MM.1S (cell line): ENCODE measurements around the gene POC5.

Experiments used
- DNase-seq: peaks from one replicate; pipeline ENCODE4 v3.0.0-alpha.2; 2015
- H2AFZ ChIP-seq: fragments of 300-600 bp; sonication (generic); 2 replicates; pipeline ENCODE4 v1.6.0; 2016; ENCODE audit warnings: antibody characterized with exemption, low read length
- H3F3A ChIP-seq: fragments of 300-600 bp; sonication (generic); 2 replicates; pipeline ENCODE4 v1.6.1; 2016; ENCODE audit warnings: mild to moderate bottlenecking, antibody characterized with exemption, low read length, moderate library complexity, mixed read lengths; ENCODE audit not compliant: insufficient read depth
- H3K27ac ChIP-seq: fragments of 300-600 bp; sonication (generic); 2 replicates; pipeline ENCODE4 v1.5.1; 2016; ENCODE audit warnings: mild to moderate bottlenecking, low read length
- H3K27me3 ChIP-seq: fragments of 300-600 bp; sonication (generic); replicated peaks from 2 replicates; pipeline ENCODE4 v1.6.0; 2016; ENCODE audit warnings: low read length; ENCODE audit not compliant: insufficient read depth
- H3K36me3 ChIP-seq: fragments of 300-600 bp; sonication (generic); replicated peaks from 2 replicates; pipeline ENCODE4 v1.6.1; 2016; ENCODE audit warnings: mild to moderate bottlenecking, low read length, mixed read lengths; ENCODE audit not compliant: insufficient read depth
- H3K4me1 ChIP-seq: fragments of 300-600 bp; sonication (generic); 2 replicates; pipeline ENCODE4 v1.6.1; 2016; ENCODE audit warnings: low read length, mixed read lengths
- H3K4me2 ChIP-seq: fragments of 300-600 bp; sonication (generic); 2 replicates; pipeline ENCODE4 v1.6.0; 2016; ENCODE audit warnings: low read depth, low read length
- H3K4me3 ChIP-seq: fragments of 300-600 bp; sonication (generic); 2 replicates; pipeline ENCODE4 v1.5.1; 2016; ENCODE audit warnings: low read length, mixed read lengths
- H3K79me2 ChIP-seq: fragments of 300-600 bp; sonication (generic); 2 replicates; pipeline ENCODE4 v1.6.1; 2016; ENCODE audit warnings: mixed run types, low read length, mixed read lengths
- H3K9ac ChIP-seq: fragments of 300-600 bp; sonication (generic); 2 replicates; pipeline ENCODE4 v1.6.1; 2016; ENCODE audit warnings: low read length, mixed read lengths
- H3K9me2 ChIP-seq: fragments of 300-600 bp; sonication (generic); replicated peaks from 2 replicates; pipeline ENCODE4 v1.6.1; 2016; ENCODE audit warnings: mild to moderate bottlenecking, low read length, mixed read lengths; ENCODE audit not compliant: insufficient read depth
- H3K9me3 ChIP-seq: fragments of 300-600 bp; sonication (generic); replicated peaks from 2 replicates; pipeline ENCODE4 v1.6.1; 2016; ENCODE audit warnings: mild to moderate bottlenecking, low read length, mixed read lengths; ENCODE audit not compliant: insufficient read depth
- H4K20me1 ChIP-seq: fragments of 300-600 bp; sonication (generic); 2 replicates; pipeline ENCODE4 v1.6.1; 2016; ENCODE audit warnings: mild to moderate bottlenecking, low read length, moderate library complexity, mixed read lengths; ENCODE audit not compliant: insufficient read depth
- EZH2 ChIP-seq: fragments of 300-600 bp; sonication (generic); optimal IDR thresholded peaks from 2 replicates; pipeline ENCODE3; 2017; ENCODE audit warnings: low read depth, mild to moderate bottlenecking, antibody characterized with exemption, low read length, mixed read lengths
- EZH2phosphoT487 ChIP-seq: fragments of 300-600 bp; sonication (generic); IDR thresholded peaks from 2 replicates; pipeline ENCODE4 v1.6.1; 2018; ENCODE audit warnings: antibody characterized with exemption, low read length
- TF ChIP-seq, protein P1 (sequence below): fragments of 300-600 bp; sonication (generic); IDR thresholded peaks from 2 replicates; pipeline ENCODE4 v1.5.1; 2016; ENCODE audit warnings: antibody characterized with exemption, low read length, mixed read lengths

Gene POC5

DNA sequence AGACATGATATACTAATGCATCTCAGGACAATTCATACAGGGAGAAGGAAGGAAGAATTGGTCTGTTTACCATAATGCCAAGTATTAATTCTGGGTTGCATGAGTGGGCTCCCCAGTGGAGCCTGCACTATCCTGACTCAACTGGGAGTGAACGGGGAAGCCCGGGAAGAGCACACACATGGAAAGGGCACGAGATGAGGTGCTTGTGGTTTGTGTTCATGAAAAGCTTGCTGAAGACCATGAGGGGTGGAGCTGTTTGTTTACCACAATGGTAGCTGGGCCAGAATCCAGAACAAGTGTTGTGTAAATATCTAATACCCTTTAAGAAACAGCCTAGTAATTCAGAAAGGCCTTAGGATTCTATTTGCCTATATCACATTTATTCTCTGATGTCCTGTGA is 44.6 kb downstream of the POC5 start:
- Histone ChIP-seq H3K4me1 (no peaks in the 10 kb centered on the region), H4K20me1 (no peaks in the 10 kb centered on the region), H3K9me2 (no peaks in the 10 kb centered on the region), H3K27me3 (no peaks in the 10 kb centered on the region), H3K36me3 (no peaks in the 10 kb centered on the region; the same call in 1 of the 2 replicates), H3K79me2 (no peaks in the 10 kb centered on the region), H2AFZ (no peak overlapping the region), H3F3A (no peaks in the 10 kb centered on the region), H3K4me3 (no peak overlapping the region), H3K9ac (no peak overlapping the region), H3K4me2 (no peak overlapping the region), H3K9me3 (no peaks in the 10 kb centered on the region), H3K27ac (no peak overlapping the region)
- no peak for DNase-seq
- TF ChIP-seq, protein P1, sequence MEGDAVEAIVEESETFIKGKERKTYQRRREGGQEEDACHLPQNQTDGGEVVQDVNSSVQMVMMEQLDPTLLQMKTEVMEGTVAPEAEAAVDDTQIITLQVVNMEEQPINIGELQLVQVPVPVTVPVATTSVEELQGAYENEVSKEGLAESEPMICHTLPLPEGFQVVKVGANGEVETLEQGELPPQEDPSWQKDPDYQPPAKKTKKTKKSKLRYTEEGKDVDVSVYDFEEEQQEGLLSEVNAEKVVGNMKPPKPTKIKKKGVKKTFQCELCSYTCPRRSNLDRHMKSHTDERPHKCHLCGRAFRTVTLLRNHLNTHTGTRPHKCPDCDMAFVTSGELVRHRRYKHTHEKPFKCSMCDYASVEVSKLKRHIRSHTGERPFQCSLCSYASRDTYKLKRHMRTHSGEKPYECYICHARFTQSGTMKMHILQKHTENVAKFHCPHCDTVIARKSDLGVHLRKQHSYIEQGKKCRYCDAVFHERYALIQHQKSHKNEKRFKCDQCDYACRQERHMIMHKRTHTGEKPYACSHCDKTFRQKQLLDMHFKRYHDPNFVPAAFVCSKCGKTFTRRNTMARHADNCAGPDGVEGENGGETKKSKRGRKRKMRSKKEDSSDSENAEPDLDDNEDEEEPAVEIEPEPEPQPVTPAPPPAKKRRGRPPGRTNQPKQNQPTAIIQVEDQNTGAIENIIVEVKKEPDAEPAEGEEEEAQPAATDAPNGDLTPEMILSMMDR, result no peak
- no peak for TF ChIP-seq EZH2phosphoT487
- no peak for TF ChIP-seq EZH2

- Histone ChIP-seq H3K27me3 (no peaks in the 10 kb centered on the region), H3K79me2 (no peaks in the 10 kb centered on the region), H3K9me2 (no peaks in the 10 kb centered on the region), H4K20me1 (no peaks in the 10 kb centered on the region), H3K27ac (no peak overlapping the region), H3K4me1 (no peaks in the 10 kb centered on the region), H2AFZ (no peak overlapping the region), H3K4me3 (no peak overlapping the region), H3K9me3 (no peaks in the 10 kb centered on the region), H3K9ac (no peak overlapping the region), H3F3A (no peaks in the 10 kb centered on the region), H3K36me3 (no peaks in the 10 kb centered on the region; the same call in 1 of the 2 replicates), H3K4me2 (no peak overlapping the region)
- TF ChIP-seq EZH2 (no peak), EZH2phosphoT487 (no peak)
- TF ChIP-seq, protein P1, result no peak
- no peak for DNase-seq
Measured at GRCh38 chr5:75671506-75671905, 45.7 kb downstream of the POC5 start.

DNA sequence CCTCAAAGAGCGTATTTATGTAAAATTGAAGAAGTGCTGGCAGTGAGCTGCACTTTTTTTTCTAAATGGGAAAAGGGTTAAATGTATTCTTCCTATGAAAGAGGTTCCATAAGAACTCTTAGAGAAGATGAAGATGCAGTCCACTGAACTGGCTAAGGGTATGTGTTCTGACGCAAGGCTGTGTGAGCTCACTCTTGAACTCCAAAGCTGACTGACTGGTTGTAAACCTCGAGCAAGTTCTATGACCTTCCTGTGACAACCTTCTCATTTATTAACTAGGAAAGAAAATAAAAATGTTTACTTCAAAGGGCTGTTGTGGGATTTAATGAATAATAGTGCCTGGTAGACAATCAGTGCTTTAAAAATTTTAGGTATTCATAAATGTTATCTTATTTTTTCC is 46.7 kb downstream of the POC5 start:
- Histone ChIP-seq H3K79me2 (no peaks in the 10 kb centered on the region), H3K9me2 (no peaks in the 10 kb centered on the region), H3K4me1 (no peaks in the 10 kb centered on the region), H3K9me3 (no peaks in the 10 kb centered on the region), H3K4me3 (no peak overlapping the region), H4K20me1 (no peaks in the 10 kb centered on the region), H2AFZ (no peak overlapping the region), H3K4me2 (no peak overlapping the region), H3F3A (no peaks in the 10 kb centered on the region), H3K36me3 (no peaks in the 10 kb centered on the region; the same call in 1 of the 2 replicates), H3K9ac (no peak overlapping the region), H3K27ac (no peak overlapping the region), H3K27me3 (no peaks in the 10 kb centered on the region)
- no peak for TF ChIP-seq EZH2phosphoT487
- no peak for TF ChIP-seq EZH2
- TF ChIP-seq, protein P1, result no peak
- DNase-seq, result no peak
